Activated B cell treated with CpG ODN at 0.5 μM for 24 hours (primary cell): ENCODE data around the gene ZFP62. TPM values are rescaled to one million over a fixed set of nuclear protein-coding genes. Genes with fewer than 3 reads are reported as not detected.

ENCODE experiments used
- ATAC-seq: fragments of 200-7000 bp; cut with Tn5 transposase; one replicate; pipeline ENCODE4 v1.10.0; 2021; ENCODE audit warnings: low read depth, mild to moderate bottlenecking, moderate library complexity
- CTCF ChIA-PET: fragments of 350-600 bp; sonication (Branson Sonifier 250); formaldehyde crosslinking; loops from one replicate; lab custom pipeline; 2021; ENCODE audit warnings: antibody characterized with exemption; lab: Charles Lee
- POLR2A ChIA-PET: fragments of 350-600 bp; sonication (Branson Sonifier 250); formaldehyde crosslinking; loops from one replicate; lab custom pipeline; 2021; ENCODE audit warnings: antibody characterized with exemption; lab: Charles Lee
- DNase-seq: peaks from one replicate; pipeline ENCODE4 v3.0.0; 2022
- H3K27ac Mint-ChIP-seq: one replicate; pipeline ENCODE4 v1.8.0; 2020; ENCODE audit warnings: mixed read lengths
- H3K27me3 Mint-ChIP-seq: one replicate; pipeline ENCODE4 v1.8.0; 2021; ENCODE audit warnings: mixed read lengths
- H3K36me3 Mint-ChIP-seq: one replicate; pipeline ENCODE4 v1.8.0; 2021; ENCODE audit warnings: low read depth, mixed read lengths
- H3K4me1 Mint-ChIP-seq: one replicate; pipeline ENCODE4 v1.8.0; 2021; ENCODE audit warnings: mixed read lengths
- H3K4me3 Mint-ChIP-seq: one replicate; pipeline ENCODE4 v1.8.0; 2020; ENCODE audit warnings: mild to moderate bottlenecking, mixed read lengths
- H3K9me3 Mint-ChIP-seq: one replicate; pipeline ENCODE4 v1.8.0; 2020; ENCODE audit warnings: mixed read lengths
- CTCF ChIP-seq: fragments of 200-600 bp; IDR thresholded peaks from one replicate; pipeline ENCODE4 v1.8.0; 2022; ENCODE audit warnings: antibody characterized with exemption, mild to moderate bottlenecking
- intact Hi-C: fragments of 100-400 bp; cut with micrococcal nuclease; formaldehyde crosslinking; loops from one replicate; pipeline ENCODE4 v1.15.1; 2024
- total RNA-seq: library from RNA; stranded (reverse); gene quantifications from 2 replicates; pipeline ENCODE4 v1.2.3, GENCODE V29; 2022

The ZFP62 gene
- total RNA-seq, 1 donor from 2014 or later: 45.6 TPM

GRCh38 chr5:180848265-180848664 lies 12.8 kb downstream of the ZFP62 start:
- H3K27me3 Mint-ChIP-seq: no peaks in the 10 kb centered on the region
- DNase-seq (no peak), ATAC-seq (no peak)
- intact Hi-C loops: no loop called here
- H3K27ac Mint-ChIP-seq: no peak overlapping the region
- H3K9me3 Mint-ChIP-seq: peaks cover 3% of the 10 kb centered on the region
- no peak for TF ChIP-seq CTCF
- no peaks in the 10 kb centered on the region for H3K4me1 Mint-ChIP-seq
- peaks cover 65% of the 10 kb centered on the region for H3K36me3 Mint-ChIP-seq
- H3K4me3 Mint-ChIP-seq: no peak overlapping the region
- ChIA-PET CTCF (no interaction called here), POLR2A (interaction anchor here (2.7 kb wide), 1 partner anchor 16 kb away, joined by 11 read pairs; no protein-coding TSS in a partner anchor)

DNA sequence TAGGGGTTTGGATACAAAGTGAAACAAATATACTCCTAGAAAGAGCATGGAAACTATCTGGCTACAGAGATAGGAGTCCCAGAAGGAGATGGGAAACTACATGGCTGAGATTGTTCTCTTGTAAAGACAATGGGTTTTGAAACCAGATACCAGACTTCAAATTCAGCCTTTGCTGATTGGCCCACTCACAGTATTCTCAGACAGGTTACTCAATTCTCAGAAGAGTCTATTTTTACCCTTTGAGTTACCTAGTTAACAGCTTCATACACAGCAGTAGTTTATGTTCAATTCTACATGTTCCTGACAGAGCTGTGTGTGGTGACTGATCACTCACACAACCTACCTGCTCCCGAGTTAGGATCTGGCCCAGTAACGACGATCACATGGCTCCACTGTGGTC lies 14.1 kb downstream of the ZFP62 start:
- no peak for TF ChIP-seq CTCF
- Mint-ChIP-seq H3K4me3 (no peak overlapping the region), H3K36me3 (peaks cover 58% of the 10 kb centered on the region), H3K27me3 (no peaks in the 10 kb centered on the region), H3K27ac (no peak overlapping the region), H3K9me3 (peaks cover 3% of the 10 kb centered on the region), H3K4me1 (no peaks in the 10 kb centered on the region)
- no peak for ATAC-seq
- DNase-seq: no peak
- ChIA-PET POLR2A (no interaction called here), CTCF (no interaction called here)
- intact Hi-C loops: no loop called here

GRCh38 chr5:180844858-180845257 lies 16.2 kb downstream of the ZFP62 start:
- Mint-ChIP-seq H3K27ac (no peak overlapping the region), H3K4me1 (no peaks in the 10 kb centered on the region), H3K27me3 (no peaks in the 10 kb centered on the region), H3K4me3 (no peak overlapping the region), H3K9me3 (no peaks in the 10 kb centered on the region), H3K36me3 (peaks cover 38% of the 10 kb centered on the region)
- no peak for DNase-seq
- CTCF ChIA-PET: no interaction called here
- no peak for TF ChIP-seq CTCF
- POLR2A ChIA-PET: interaction anchor here (0.7 kb wide), 1 partner anchor 137 kb away, joined by 7 read pairs; no protein-coding TSS in a partner anchor
- intact Hi-C loops: no loop called here
- no peak for ATAC-seq

DNA sequence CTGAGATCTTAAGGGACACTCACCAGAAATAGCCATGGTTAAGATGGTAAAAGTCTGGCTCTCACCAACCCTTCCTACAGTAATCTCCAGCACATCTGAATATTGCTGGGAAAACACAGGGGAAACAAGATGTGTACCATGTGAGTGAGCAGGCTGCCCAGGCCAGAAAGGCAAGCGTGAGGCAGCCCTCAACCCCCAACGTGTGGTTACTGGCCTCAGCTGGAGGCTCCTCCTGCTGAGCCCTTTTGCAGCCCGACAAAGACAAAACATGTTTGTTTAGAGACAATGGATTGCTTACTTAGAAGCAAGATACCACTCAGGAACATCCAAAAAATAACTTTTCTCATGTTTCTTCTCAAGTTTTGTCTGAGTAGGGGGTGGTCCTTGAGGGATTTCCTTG lies 16.6 kb downstream of the ZFP62 start:
- intact Hi-C loops: no loop called here
- DNase-seq: no peak
- POLR2A ChIA-PET: interaction anchor here (0.7 kb wide), 1 partner anchor 136 kb away, joined by 7 read pairs; no protein-coding TSS in a partner anchor
- Mint-ChIP-seq H3K27me3 (no peaks in the 10 kb centered on the region), H3K4me3 (no peak overlapping the region), H3K4me1 (no peaks in the 10 kb centered on the region), H3K9me3 (no peaks in the 10 kb centered on the region), H3K27ac (no peak overlapping the region), H3K36me3 (peaks cover 34% of the 10 kb centered on the region)
- CTCF ChIA-PET: no interaction called here
- TF ChIP-seq CTCF: no peak
- no peak for ATAC-seq

GRCh38 chr5:180839935-180840334 lies 21.1 kb downstream of the ZFP62 start:
- Mint-ChIP-seq H3K36me3 (peaks cover 34% of the 10 kb centered on the region), H3K27me3 (no peaks in the 10 kb centered on the region), H3K9me3 (no peaks in the 10 kb centered on the region), H3K4me3 (no peak overlapping the region), H3K4me1 (peaks cover 4% of the 10 kb centered on the region), H3K27ac (no peak overlapping the region)
- DNase-seq (no peak), ATAC-seq (no peak)
- ChIA-PET POLR2A (no interaction called here), CTCF (no interaction called here)
- intact Hi-C loops: no loop called here
- TF ChIP-seq CTCF: no peak
